GM18517 (cell line): ENCODE results near the gene PLXDC1.
"Not testable (repeated sequence)": the region's sequence is repeated elsewhere in the genome, so short reads cannot be mapped to it uniquely, and the experiment has no call there.

Experiments
- ATAC-seq: cut with Tn5 transposase; IDR thresholded peaks from one replicate; pipeline ENCODE4 v1.9.1; 2021; ENCODE audit warnings: mild to moderate bottlenecking, moderate library complexity; ENCODE audit not compliant: unreplicated experiment

Gene PLXDC1

GRCh38 chr17:39183045-39183444 lies 31.6 kb upstream of the PLXDC1 start:
- no peak for ATAC-seq

GRCh38 chr17:39181303-39181702 lies 29.9 kb upstream of the PLXDC1 start:
- ATAC-seq: no peak

- ATAC-seq: no peak
Observed at GRCh38 chr17:39178536-39178935, 27.1 kb upstream of the PLXDC1 start.

- no peak for ATAC-seq
Observed at GRCh38 chr17:39177256-39177655, 25.8 kb upstream of the PLXDC1 start.

- ATAC-seq: no peak
Observed at GRCh38 chr17:39175695-39176093, 24.3 kb upstream of the PLXDC1 start.

- no peak for ATAC-seq
Observed at GRCh38 chr17:39174920-39175694, 23.7 kb upstream of the PLXDC1 start.

- no peak for ATAC-seq
Observed at GRCh38 chr17:39173526-39174274, 22.3 kb upstream of the PLXDC1 start.

GRCh38 chr17:39173080-39173479 lies 21.6 kb upstream of the PLXDC1 start:
- ATAC-seq: no peak

GRCh38 chr17:39171933-39172332 lies 20.5 kb upstream of the PLXDC1 start:
- no peak for ATAC-seq

GRCh38 chr17:39170558-39170957 lies 19.1 kb upstream of the PLXDC1 start:
- ATAC-seq: no peak

GRCh38 chr17:39170109-39170508 lies 18.7 kb upstream of the PLXDC1 start:
- no peak for ATAC-seq

- ATAC-seq: no peak
Observed at GRCh38 chr17:39169518-39169917, 18.1 kb upstream of the PLXDC1 start.

- ATAC-seq: no peak
Observed at GRCh38 chr17:39169101-39169500, 17.7 kb upstream of the PLXDC1 start.

- ATAC-seq: not testable (repeated sequence)
Observed at GRCh38 chr17:39168503-39168902, 17.1 kb upstream of the PLXDC1 start.

GRCh38 chr17:39167476-39167875 lies 16.0 kb upstream of the PLXDC1 start:
- ATAC-seq: no peak

- no peak for ATAC-seq
Observed at GRCh38 chr17:39166437-39167335, 15.2 kb upstream of the PLXDC1 start.

GRCh38 chr17:39165841-39166349 lies 14.5 kb upstream of the PLXDC1 start, which contains the start of gene ARL5C:
TSS of gene ARL5C (minus strand) at chr17:39166161. CDS start at chr17:39165760, 401 bp downstream.
- no peak for ATAC-seq

GRCh38 chr17:39165178-39165840 lies 13.9 kb upstream of the PLXDC1 start:
- no peak for ATAC-seq

- ATAC-seq: peak; percentile 71
Observed at GRCh38 chr17:39164675-39165143, 13.3 kb upstream of the PLXDC1 start.

- no peak for ATAC-seq
Observed at GRCh38 chr17:39161962-39162361, 10.5 kb upstream of the PLXDC1 start.
